Measurements from ENCODE around the gene CAMSAP3. TPM values are rescaled to one million over a fixed set of nuclear protein-coding genes. Genes with fewer than 3 reads are reported as not detected.

CAMSAP3 gene
- total and polyA plus RNA-seq, 10 donors = 0.28 to 1.5 (median 0.79) TPM

DNA sequence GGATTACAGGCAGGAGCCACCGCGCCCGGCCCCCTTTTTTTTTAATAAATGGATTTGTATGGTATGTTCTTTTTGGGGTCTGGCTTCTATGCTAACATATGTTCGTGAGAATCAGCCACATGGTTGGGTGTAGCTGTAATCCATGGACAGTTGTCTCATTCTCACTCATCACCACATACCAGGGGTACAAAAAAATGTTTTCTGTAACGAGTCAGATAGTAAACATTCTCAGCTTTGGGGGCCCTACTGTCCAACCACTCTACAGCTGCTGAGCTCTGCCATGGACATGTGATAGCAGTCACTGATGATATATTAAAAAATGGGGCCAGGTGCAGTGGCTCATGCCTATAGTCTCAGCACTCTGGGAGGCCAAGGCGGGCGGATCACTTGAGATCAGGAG lies 68.0 kb downstream of the CAMSAP3 start:
- TF ChIP-seq POLR2AphosphoS5 (IDR thresholded peaks at IDR 0.05) (no peak), POLR2A (IDR thresholded peaks at IDR 0.05) (no peak)
- TF ChIP-seq, protein P1, sequence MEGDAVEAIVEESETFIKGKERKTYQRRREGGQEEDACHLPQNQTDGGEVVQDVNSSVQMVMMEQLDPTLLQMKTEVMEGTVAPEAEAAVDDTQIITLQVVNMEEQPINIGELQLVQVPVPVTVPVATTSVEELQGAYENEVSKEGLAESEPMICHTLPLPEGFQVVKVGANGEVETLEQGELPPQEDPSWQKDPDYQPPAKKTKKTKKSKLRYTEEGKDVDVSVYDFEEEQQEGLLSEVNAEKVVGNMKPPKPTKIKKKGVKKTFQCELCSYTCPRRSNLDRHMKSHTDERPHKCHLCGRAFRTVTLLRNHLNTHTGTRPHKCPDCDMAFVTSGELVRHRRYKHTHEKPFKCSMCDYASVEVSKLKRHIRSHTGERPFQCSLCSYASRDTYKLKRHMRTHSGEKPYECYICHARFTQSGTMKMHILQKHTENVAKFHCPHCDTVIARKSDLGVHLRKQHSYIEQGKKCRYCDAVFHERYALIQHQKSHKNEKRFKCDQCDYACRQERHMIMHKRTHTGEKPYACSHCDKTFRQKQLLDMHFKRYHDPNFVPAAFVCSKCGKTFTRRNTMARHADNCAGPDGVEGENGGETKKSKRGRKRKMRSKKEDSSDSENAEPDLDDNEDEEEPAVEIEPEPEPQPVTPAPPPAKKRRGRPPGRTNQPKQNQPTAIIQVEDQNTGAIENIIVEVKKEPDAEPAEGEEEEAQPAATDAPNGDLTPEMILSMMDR (IDR thresholded peaks at IDR 0.05 in 8 of 11, conservative IDR thresholded peaks at IDR 0.05 in 3 of 11) = no peak
- intact Hi-C loops (cut with DNase I; ENCODE audit: low total_unique reads) = no loop called here
- Histone ChIP-seq H3K4me3 (no peak overlapping the region), H3K27ac (no peak overlapping the region), H3K36me3 (no peaks in the 10 kb centered on the region), H3K4me1 (peaks cover 0 to 9% (median 2%) of the 10 kb centered on the region in 6 donors), H3K27me3 (replicated peaks in 1 of 7) (peaks cover 0 to 23% (median 0%) of the 10 kb centered on the region in 7 donors), H3K9me3 (no peaks in the 10 kb centered on the region)
- 80 to 89% (median 82%) methylated on average over 7 of the region's 7 CpGs for WGBS, 5 donors
- no peak for DNase-seq

DNA sequence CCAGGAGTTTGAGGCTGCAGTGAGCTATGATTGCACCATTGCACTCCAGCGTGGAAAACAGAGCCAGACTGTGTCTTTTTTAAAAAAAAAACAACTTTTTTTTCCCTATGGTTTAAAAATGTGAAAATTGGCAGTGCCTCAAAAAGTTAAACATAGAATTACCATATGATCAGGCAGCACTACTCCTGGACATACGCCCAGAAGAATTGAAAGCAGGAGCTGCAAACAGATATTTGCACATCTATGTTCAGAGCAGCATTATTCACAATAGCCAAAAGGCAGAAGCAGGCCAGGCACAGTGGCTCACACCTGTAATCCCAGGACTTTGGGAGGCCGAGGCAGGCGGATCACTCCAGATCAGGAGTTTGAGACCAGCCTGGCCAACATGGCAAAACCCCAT lies 69.4 kb downstream of the CAMSAP3 start:
- no peaks in the 10 kb centered on the region for H3K9me3 ChIP-seq
- no peak for TF ChIP-seq POLR2A (IDR thresholded peaks at IDR 0.05)
- TF ChIP-seq POLR2AphosphoS5 (IDR thresholded peaks at IDR 0.05) = no peak
- H3K27ac ChIP-seq = no peak overlapping the region
- WGBS, 5 donors = 67 to 83% (median 76%) methylated on average over 4 of the region's 4 CpGs
- peaks cover 0 to 37% (median 7%) of the 10 kb centered on the region in 7 donors for H3K27me3 ChIP-seq (replicated peaks in 1 of 7)
- no peak for DNase-seq
- H3K36me3 ChIP-seq = no peaks in the 10 kb centered on the region
- intact Hi-C loops (cut with DNase I; ENCODE audit: low total_unique reads) = no loop called here
- H3K4me3 ChIP-seq = no peak overlapping the region
- H3K4me1 ChIP-seq = peaks cover 0 to 18% (median 0%) of the 10 kb centered on the region in 6 donors

Small RNAs within 50 kb of the gene (microRNA-seq; reads per million reads assigned to microRNA genes)
- gene MIR6792 = 0 reads per million in 3 donors

Small RNAs within 50 kb of the gene (small RNA-seq; reads per million reads assigned to genes)
- 0 reads per million in 4 donors for gene MIR6792

Other genes with a start within 250 kb of the CAMSAP3 start
- 10 to 100 TPM; 60.2 to 79.8 (median 71.1) TPM for gene ARHGEF18, start 246.9 kb upstream of the CAMSAP3 start, total RNA-seq
- 10 to 100 TPM; 24.3 to 56.9 (median 38.1) TPM for gene ARHGEF18, start 246.9 kb upstream of the CAMSAP3 start, polyA plus RNA-seq
- 1 to 10 TPM; 2.3 to 9.6 (median 5.2) TPM for gene PEX11G, start 106.8 kb upstream of the CAMSAP3 start, total RNA-seq
- gene PEX11G, start 106.8 kb upstream of the CAMSAP3 start, polyA plus RNA-seq = 1 to 10 TPM; 3.4 to 7.8 (median 4.0) TPM
- gene ZNF358, start 79.8 kb upstream of the CAMSAP3 start, total RNA-seq = 10 to 100 TPM; 22.8 to 50.5 (median 43.6) TPM
- gene ZNF358, start 79.8 kb upstream of the CAMSAP3 start, polyA plus RNA-seq = 10 to 100 TPM; 23.8 to 44.6 (median 30.6) TPM
- 100 to 1,000 TPM in 6 of 7 donors, 10 to 100 TPM in 1; 76.9 to 166 (median 131) TPM for gene MCOLN1, start 73.2 kb upstream of the CAMSAP3 start, total RNA-seq
- gene MCOLN1, start 73.2 kb upstream of the CAMSAP3 start, polyA plus RNA-seq = 100 to 1,000 TPM in 1 of 3 donors, 10 to 100 TPM in 2; 25.1 to 106 (median 68.5) TPM
- 100 to 1,000 TPM; 125 to 225 (median 151) TPM for gene PNPLA6, start 60.1 kb upstream of the CAMSAP3 start, total RNA-seq
- gene PNPLA6, start 60.1 kb upstream of the CAMSAP3 start, polyA plus RNA-seq = 100 to 1,000 TPM in 2 of 3 donors, 10 to 100 TPM in 1; 51.0 to 142 (median 130) TPM
- gene XAB2, start 33.7 kb downstream of the CAMSAP3 start, total RNA-seq = 10 to 100 TPM; 37.2 to 52.2 (median 41.4) TPM
- 10 to 100 TPM; 31.8 to 49.0 (median 48.3) TPM for gene XAB2, start 33.7 kb downstream of the CAMSAP3 start, polyA plus RNA-seq
- gene PET100, start 33.9 kb downstream of the CAMSAP3 start, total RNA-seq = 10 to 100 TPM in 6 of 7 donors, 1 to 10 TPM in 1; 8.7 to 94.5 (median 77.3) TPM
- 100 to 1,000 TPM; 111 to 130 (median 125) TPM for gene PET100, start 33.9 kb downstream of the CAMSAP3 start, polyA plus RNA-seq
- gene PCP2, start 37.9 kb downstream of the CAMSAP3 start, total RNA-seq = 1 to 10 TPM in 6 of 7 donors, not detected in 1; 1.5 to 2.7 (median 2.0) TPM
- 1 to 10 TPM; 2.5 to 5.9 (median 3.5) TPM for gene PCP2, start 37.9 kb downstream of the CAMSAP3 start, polyA plus RNA-seq
- 100 to 1,000 TPM; 144 to 455 (median 185) TPM for gene STXBP2, start 41.2 kb downstream of the CAMSAP3 start, total RNA-seq
- 100 to 1,000 TPM in 1 of 3 donors, 10 to 100 TPM in 2; 58.8 to 198 (median 94.4) TPM for gene STXBP2, start 41.2 kb downstream of the CAMSAP3 start, polyA plus RNA-seq
- 10 to 100 TPM in 4 of 7 donors, 1 to 10 TPM in 3; 5.4 to 44.0 (median 12.4) TPM for gene RETN, start 73.2 kb downstream of the CAMSAP3 start, total RNA-seq
- gene RETN, start 73.2 kb downstream of the CAMSAP3 start, polyA plus RNA-seq = 10 to 100 TPM; 26.0 to 60.6 (median 51.1) TPM
- gene MCEMP1, start 81.2 kb downstream of the CAMSAP3 start, total RNA-seq = 10 to 100 TPM; 12.9 to 95.6 (median 28.7) TPM
- 10 to 100 TPM in 2 of 3 donors, 1 to 10 TPM in 1; 3.9 to 23.7 (median 11.7) TPM for gene MCEMP1, start 81.2 kb downstream of the CAMSAP3 start, polyA plus RNA-seq
- 10 to 100 TPM; 47.2 to 88.5 (median 77.4) TPM for gene TRAPPC5, start 85.0 kb downstream of the CAMSAP3 start, total RNA-seq
- gene TRAPPC5, start 85.0 kb downstream of the CAMSAP3 start, polyA plus RNA-seq = 100 to 1,000 TPM in 2 of 3 donors, 10 to 100 TPM in 1; 94.3 to 159 (median 128) TPM
- gene FCER2, start 106.3 kb downstream of the CAMSAP3 start, total RNA-seq = 100 to 1,000 TPM in 1 of 7 donors, 10 to 100 TPM in 6; 26.4 to 121 (median 47.0) TPM
- gene FCER2, start 106.3 kb downstream of the CAMSAP3 start, polyA plus RNA-seq = 100 to 1,000 TPM in 2 of 3 donors, 10 to 100 TPM in 1; 48.0 to 108 (median 105) TPM
- 1 to 10 TPM in 3 of 7 donors, under 1 TPM in 3, not detected in 1; 0.34 to 4.0 (median 0.88) TPM for gene CLEC4G, start 136.2 kb downstream of the CAMSAP3 start, total RNA-seq
- 1 to 10 TPM in 2 of 3 donors, under 1 TPM in 1; 0.50 to 1.3 (median 1.0) TPM for gene CLEC4G, start 136.2 kb downstream of the CAMSAP3 start, polyA plus RNA-seq
- 10 to 100 TPM in 2 of 7 donors, 1 to 10 TPM in 5; 1.1 to 22.2 (median 2.2) TPM for gene CD209, start 151.7 kb downstream of the CAMSAP3 start, total RNA-seq
- gene CD209, start 151.7 kb downstream of the CAMSAP3 start, polyA plus RNA-seq = under 1 TPM; 0.42 to 0.56 (median 0.46) TPM
- 1 to 10 TPM in 1 of 7 donors, under 1 TPM in 1, not detected in 5; 0.89 to 3.3 TPM for gene CLEC4M, start 167.4 kb downstream of the CAMSAP3 start, total RNA-seq
- gene CLEC4M, start 167.4 kb downstream of the CAMSAP3 start, polyA plus RNA-seq = under 1 TPM in 2 of 3 donors, not detected in 1; 0.12 to 0.26 TPM
- gene EVI5L, start 234.4 kb downstream of the CAMSAP3 start, total RNA-seq = 10 to 100 TPM in 5 of 7 donors, 1 to 10 TPM in 2; 8.6 to 22.8 (median 13.8) TPM
- gene EVI5L, start 234.4 kb downstream of the CAMSAP3 start, polyA plus RNA-seq = 1 to 10 TPM; 3.7 to 9.3 (median 3.7) TPM

Data from spleen (tissue), 11 donors.